Measurements from ENCODE around the gene PLA2G2D.

DNA sequence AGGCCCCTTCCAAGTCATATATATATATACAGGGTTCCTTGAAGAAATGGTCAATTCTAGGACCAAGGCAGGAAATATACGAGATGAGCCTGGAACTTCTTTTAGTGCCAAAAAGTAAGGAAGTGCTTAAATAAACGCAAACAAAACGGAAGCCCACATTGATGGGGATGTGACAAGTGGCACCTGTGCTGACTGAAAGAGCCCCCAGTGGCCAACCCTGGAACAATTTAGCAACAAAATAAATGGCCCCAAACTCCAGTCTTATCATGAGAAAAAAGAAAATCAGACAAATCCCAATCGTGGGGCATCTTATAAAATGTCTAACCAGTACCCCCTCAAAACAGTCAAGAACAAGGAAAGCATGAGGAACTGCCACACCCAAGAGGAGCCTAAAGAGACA is 31.7 kb downstream of the PLA2G2D start:
- TF ChIP-seq HNF4G (IDR thresholded peaks at IDR 0.05) (no peak), SP1 (IDR thresholded peaks at IDR 0.05) (no peak), YY1 (IDR thresholded peaks at IDR 0.05) (no peak), HNF4A (conservative IDR thresholded peaks at IDR 0.05) (no peak), RXRA (IDR thresholded peaks at IDR 0.05) (no peak), RAD21 (IDR thresholded peaks at IDR 0.05) (no peak), FOXA1 (IDR thresholded peaks at IDR 0.05) (no peak), NR2F2 (IDR thresholded peaks at IDR 0.05) (no peak), EGR1 (IDR thresholded peaks at IDR 0.05; ENCODE audit: low read depth in 2 of 2) (no peak), JUND (IDR thresholded peaks at IDR 0.05) (no peak)
- TF ChIP-seq, protein P1, sequence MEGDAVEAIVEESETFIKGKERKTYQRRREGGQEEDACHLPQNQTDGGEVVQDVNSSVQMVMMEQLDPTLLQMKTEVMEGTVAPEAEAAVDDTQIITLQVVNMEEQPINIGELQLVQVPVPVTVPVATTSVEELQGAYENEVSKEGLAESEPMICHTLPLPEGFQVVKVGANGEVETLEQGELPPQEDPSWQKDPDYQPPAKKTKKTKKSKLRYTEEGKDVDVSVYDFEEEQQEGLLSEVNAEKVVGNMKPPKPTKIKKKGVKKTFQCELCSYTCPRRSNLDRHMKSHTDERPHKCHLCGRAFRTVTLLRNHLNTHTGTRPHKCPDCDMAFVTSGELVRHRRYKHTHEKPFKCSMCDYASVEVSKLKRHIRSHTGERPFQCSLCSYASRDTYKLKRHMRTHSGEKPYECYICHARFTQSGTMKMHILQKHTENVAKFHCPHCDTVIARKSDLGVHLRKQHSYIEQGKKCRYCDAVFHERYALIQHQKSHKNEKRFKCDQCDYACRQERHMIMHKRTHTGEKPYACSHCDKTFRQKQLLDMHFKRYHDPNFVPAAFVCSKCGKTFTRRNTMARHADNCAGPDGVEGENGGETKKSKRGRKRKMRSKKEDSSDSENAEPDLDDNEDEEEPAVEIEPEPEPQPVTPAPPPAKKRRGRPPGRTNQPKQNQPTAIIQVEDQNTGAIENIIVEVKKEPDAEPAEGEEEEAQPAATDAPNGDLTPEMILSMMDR (IDR thresholded peaks at IDR 0.05; ENCODE audit: low read depth, low read length, missing input control) = peak; percentile 8
- TF ChIP-seq, protein P2, sequence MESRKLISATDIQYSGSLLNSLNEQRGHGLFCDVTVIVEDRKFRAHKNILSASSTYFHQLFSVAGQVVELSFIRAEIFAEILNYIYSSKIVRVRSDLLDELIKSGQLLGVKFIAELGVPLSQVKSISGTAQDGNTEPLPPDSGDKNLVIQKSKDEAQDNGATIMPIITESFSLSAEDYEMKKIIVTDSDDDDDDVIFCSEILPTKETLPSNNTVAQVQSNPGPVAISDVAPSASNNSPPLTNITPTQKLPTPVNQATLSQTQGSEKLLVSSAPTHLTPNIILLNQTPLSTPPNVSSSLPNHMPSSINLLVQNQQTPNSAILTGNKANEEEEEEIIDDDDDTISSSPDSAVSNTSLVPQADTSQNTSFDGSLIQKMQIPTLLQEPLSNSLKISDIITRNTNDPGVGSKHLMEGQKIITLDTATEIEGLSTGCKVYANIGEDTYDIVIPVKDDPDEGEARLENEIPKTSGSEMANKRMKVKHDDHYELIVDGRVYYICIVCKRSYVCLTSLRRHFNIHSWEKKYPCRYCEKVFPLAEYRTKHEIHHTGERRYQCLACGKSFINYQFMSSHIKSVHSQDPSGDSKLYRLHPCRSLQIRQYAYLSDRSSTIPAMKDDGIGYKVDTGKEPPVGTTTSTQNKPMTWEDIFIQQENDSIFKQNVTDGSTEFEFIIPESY (IDR thresholded peaks at IDR 0.05) = no peak
- TF ChIP-seq, protein P3, sequence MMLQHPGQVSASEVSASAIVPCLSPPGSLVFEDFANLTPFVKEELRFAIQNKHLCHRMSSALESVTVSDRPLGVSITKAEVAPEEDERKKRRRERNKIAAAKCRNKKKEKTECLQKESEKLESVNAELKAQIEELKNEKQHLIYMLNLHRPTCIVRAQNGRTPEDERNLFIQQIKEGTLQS (IDR thresholded peaks at IDR 0.05) = no peak
- TF ChIP-seq, protein P4, sequence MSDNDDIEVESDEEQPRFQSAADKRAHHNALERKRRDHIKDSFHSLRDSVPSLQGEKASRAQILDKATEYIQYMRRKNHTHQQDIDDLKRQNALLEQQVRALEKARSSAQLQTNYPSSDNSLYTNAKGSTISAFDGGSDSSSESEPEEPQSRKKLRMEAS (IDR thresholded peaks at IDR 0.05) = no peak

Data from liver (tissue), 3 donors.